MV-4-11 (cell line): ENCODE data around the gene PRG3.
A peak's percentile ranks its signal among the peaks of the same experiment; 100 is the strongest.
"Not testable (repeated sequence)": the region's sequence is repeated elsewhere in the genome, so short reads cannot be mapped to it uniquely, and the experiment has no call there.

Experiments
- DNase-seq: peaks from one replicate; lab custom pipeline; 2025; lab: John Stamatoyannopoulos, UW

Gene PRG3

GRCh38 chr11:57408771-57409170 is 27.8 kb upstream of the PRG3 start:
- DNase-seq, result no peak

- no peak for DNase-seq
Measured at GRCh38 chr11:57407941-57408475, 27.1 kb upstream of the PRG3 start.

GRCh38 chr11:57407010-57407920 is 26.3 kb upstream of the PRG3 start:
- no peak for DNase-seq

- peak; percentile 88 for DNase-seq
Measured at GRCh38 chr11:57406337-57406904, 25.5 kb upstream of the PRG3 start.

- no peak for DNase-seq
Measured at GRCh38 chr11:57405271-57405860, 24.4 kb upstream of the PRG3 start.

GRCh38 chr11:57403802-57404147 is 22.8 kb upstream of the PRG3 start:
- peak; percentile 48 for DNase-seq

- DNase-seq, result not testable (repeated sequence)
Measured at GRCh38 chr11:57403003-57403801, 22.3 kb upstream of the PRG3 start.

- no peak for DNase-seq
Measured at GRCh38 chr11:57402188-57403002, 21.4 kb upstream of the PRG3 start.

GRCh38 chr11:57399972-57400578 is 19.1 kb upstream of the PRG3 start:
- DNase-seq, result no peak

GRCh38 chr11:57399221-57399620 is 18.3 kb upstream of the PRG3 start:
- no peak for DNase-seq

- DNase-seq, result peak; percentile 98
Measured at GRCh38 chr11:57397394-57397990, 16.5 kb upstream of the PRG3 start.

GRCh38 chr11:57396744-57397143 is 15.8 kb upstream of the PRG3 start:
- DNase-seq, result no peak

- no peak for DNase-seq
Measured at GRCh38 chr11:57395905-57396623, 15.1 kb upstream of the PRG3 start.

- DNase-seq, result no peak
Measured at GRCh38 chr11:57394203-57394965, 13.4 kb upstream of the PRG3 start.

- no peak for DNase-seq
Measured at GRCh38 chr11:57392763-57393105, 11.8 kb upstream of the PRG3 start.

GRCh38 chr11:57392066-57392762 is 11.3 kb upstream of the PRG3 start:
- no peak for DNase-seq

- peak; percentile 14 for DNase-seq
Measured at GRCh38 chr11:57391539-57391938, 10.6 kb upstream of the PRG3 start.

- no peak for DNase-seq
Measured at GRCh38 chr11:57391111-57391510, 10.2 kb upstream of the PRG3 start.
